ENCODE measurements around the gene NEUROD2. TPM values are rescaled to one million over a fixed set of nuclear protein-coding genes. Genes with fewer than 3 reads are reported as not detected.

The NEUROD2 gene
- total RNA-seq, 2 donors from 2014 or later, result not detected

GRCh38 chr17:39556423-39556822 is 51.3 kb downstream of the NEUROD2 start:
- Histone ChIP-seq H3K4me1 (ENCODE audit: control insufficient read depth, insufficient read depth, low read length) (no peaks in the 10 kb centered on the region), H3K27ac (ENCODE audit: low read depth, low read length) (no peak overlapping the region), H3K9ac (ENCODE audit: extremely low read depth, low read length, poor library complexity, severe bottlenecking) (no peak overlapping the region), H3K36me3 (ENCODE audit: control insufficient read depth, insufficient read depth, low read length) (peaks cover 11% of the 10 kb centered on the region), H3K4me3 (ENCODE audit: low read length) (no peak overlapping the region), H3K9me3 (ENCODE audit: control insufficient read depth, low read length) (no peaks in the 10 kb centered on the region), H3K27me3 (ENCODE audit: control insufficient read depth, insufficient read depth, low read length, poor library complexity, severe bottlenecking) (no peaks in the 10 kb centered on the region)
- WGBS, 2 experiments (ENCODE audit: insufficient coverage in 1 of 2, insufficient read length in 1 of 2), result 86% methylated on average over 1 of the region's 1 CpG; no CpG with 5 or more reads in 1 of the 2 experiments
- TF ChIP-seq, protein P1, sequence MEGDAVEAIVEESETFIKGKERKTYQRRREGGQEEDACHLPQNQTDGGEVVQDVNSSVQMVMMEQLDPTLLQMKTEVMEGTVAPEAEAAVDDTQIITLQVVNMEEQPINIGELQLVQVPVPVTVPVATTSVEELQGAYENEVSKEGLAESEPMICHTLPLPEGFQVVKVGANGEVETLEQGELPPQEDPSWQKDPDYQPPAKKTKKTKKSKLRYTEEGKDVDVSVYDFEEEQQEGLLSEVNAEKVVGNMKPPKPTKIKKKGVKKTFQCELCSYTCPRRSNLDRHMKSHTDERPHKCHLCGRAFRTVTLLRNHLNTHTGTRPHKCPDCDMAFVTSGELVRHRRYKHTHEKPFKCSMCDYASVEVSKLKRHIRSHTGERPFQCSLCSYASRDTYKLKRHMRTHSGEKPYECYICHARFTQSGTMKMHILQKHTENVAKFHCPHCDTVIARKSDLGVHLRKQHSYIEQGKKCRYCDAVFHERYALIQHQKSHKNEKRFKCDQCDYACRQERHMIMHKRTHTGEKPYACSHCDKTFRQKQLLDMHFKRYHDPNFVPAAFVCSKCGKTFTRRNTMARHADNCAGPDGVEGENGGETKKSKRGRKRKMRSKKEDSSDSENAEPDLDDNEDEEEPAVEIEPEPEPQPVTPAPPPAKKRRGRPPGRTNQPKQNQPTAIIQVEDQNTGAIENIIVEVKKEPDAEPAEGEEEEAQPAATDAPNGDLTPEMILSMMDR (conservative IDR thresholded peaks at IDR 0.05), result no peak
- no peaks in the 10 kb centered on the region for H3K9me3 Mint-ChIP-seq
- no peaks in the 10 kb centered on the region for H3K27me3 Mint-ChIP-seq (ENCODE audit: insufficient read depth)
- H3K4me3 Mint-ChIP-seq, result no peak overlapping the region
- H3K36me3 Mint-ChIP-seq (ENCODE audit: low read depth), result peaks cover 20% of the 10 kb centered on the region
- no peaks in the 10 kb centered on the region for H3K4me1 Mint-ChIP-seq
- no peak overlapping the region for H3K27ac Mint-ChIP-seq
- DNase-seq, result no peak

GRCh38 chr17:39555368-39555767 is 52.4 kb downstream of the NEUROD2 start:
- H3K9me3 Mint-ChIP-seq, result no peaks in the 10 kb centered on the region
- DNase-seq, result no peak
- Histone ChIP-seq H3K27me3 (ENCODE audit: control insufficient read depth, insufficient read depth, low read length, poor library complexity, severe bottlenecking) (no peaks in the 10 kb centered on the region), H3K36me3 (ENCODE audit: control insufficient read depth, insufficient read depth, low read length) (peaks cover 11% of the 10 kb centered on the region), H3K27ac (ENCODE audit: low read depth, low read length) (no peak overlapping the region), H3K4me3 (ENCODE audit: low read length) (no peak overlapping the region), H3K9ac (ENCODE audit: extremely low read depth, low read length, poor library complexity, severe bottlenecking) (no peak overlapping the region), H3K4me1 (ENCODE audit: control insufficient read depth, insufficient read depth, low read length) (no peaks in the 10 kb centered on the region), H3K9me3 (ENCODE audit: control insufficient read depth, low read length) (no peaks in the 10 kb centered on the region)
- WGBS, 2 experiments (ENCODE audit: insufficient coverage in 1 of 2, insufficient read length in 1 of 2), result 73 to 80% methylated on average over 1 to 2 of the region's 2 CpGs
- H3K36me3 Mint-ChIP-seq (ENCODE audit: low read depth), result peaks cover 20% of the 10 kb centered on the region
- no peak overlapping the region for H3K27ac Mint-ChIP-seq
- H3K27me3 Mint-ChIP-seq (ENCODE audit: insufficient read depth), result no peaks in the 10 kb centered on the region
- no peaks in the 10 kb centered on the region for H3K4me1 Mint-ChIP-seq
- TF ChIP-seq, protein P1 (conservative IDR thresholded peaks at IDR 0.05), result no peak
- no peak overlapping the region for H3K4me3 Mint-ChIP-seq

Other genes with a start within 250 kb of the NEUROD2 start
- 10 to 100 TPM; 15.6 to 18.1 TPM for gene FBXL20, start 206.3 kb downstream of the NEUROD2 start, total RNA-seq
- gene MED1, start 156.7 kb downstream of the NEUROD2 start, total RNA-seq, result 10 to 100 TPM; 56.1 to 57.5 TPM
- 10 to 100 TPM; 62.8 to 70.2 TPM for gene CDK12, start 146.4 kb downstream of the NEUROD2 start, total RNA-seq
- 1 to 10 TPM; 1.0 to 2.1 TPM for gene PPP1R1B, start 19.0 kb upstream of the NEUROD2 start, total RNA-seq
- gene STARD3, start 29.2 kb upstream of the NEUROD2 start, total RNA-seq, result 10 to 100 TPM; 60.3 to 60.5 TPM
- gene TCAP, start 57.4 kb upstream of the NEUROD2 start, total RNA-seq, result 1 to 10 TPM; 1.5 to 1.9 TPM
- 1 to 10 TPM in 1 of 2 donors, under 1 TPM in 1; 0.55 to 1.0 TPM for gene PNMT, start 60.5 kb upstream of the NEUROD2 start, total RNA-seq
- 10 to 100 TPM; 22.6 to 29.3 TPM for gene PGAP3, start 80.1 kb upstream of the NEUROD2 start, total RNA-seq
- gene ERBB2, start 92.1 kb upstream of the NEUROD2 start, total RNA-seq, result 100 to 1,000 TPM; 110 to 133 TPM
- gene MIEN1, start 122.6 kb upstream of the NEUROD2 start, total RNA-seq, result 10 to 100 TPM; 42.6 to 57.0 TPM
- gene GRB7, start 130.0 kb upstream of the NEUROD2 start, total RNA-seq, result 10 to 100 TPM; 54.6 to 73.9 TPM

Data from endodermal cell (in vitro differentiated cells).